Upper lobe of left lung (tissue), 4 donors: ENCODE measurements around the gene LRRC52.

Experiments
- CTCF ChIP-seq, 6 experiments: fragments of 450-650 bp in 4 of 6; fragments of 200-600 bp in 2 of 6; sonication (generic) in 2 of 6; IDR thresholded peaks; one replicate each; pipeline ENCODE4 v1.5.1; 2016 to 2019; ENCODE audit warnings: antibody characterized with exemption in 6 of 6
- POLR2A ChIP-seq, 4 donors: fragments of 450-650 bp; IDR thresholded peaks; one replicate each; pipeline ENCODE4 v1.5.1; 2016 to 2017; ENCODE audit warnings: antibody characterized with exemption in 4 of 4, mild to moderate bottlenecking in 2 of 4
- POLR2AphosphoS5 ChIP-seq, 2 donors: sonication (generic); formaldehyde crosslinking; IDR thresholded peaks; one replicate each; pipeline ENCODE4 v1.5.1; 2017; ENCODE audit warnings: antibody characterized with exemption in 2 of 2

- TF ChIP-seq POLR2AphosphoS5 (IDR thresholded peaks at IDR 0.05) (no peak), CTCF (IDR thresholded peaks at IDR 0.05) (no peak), POLR2A (IDR thresholded peaks at IDR 0.05) (no peak)
Observed at GRCh38 chr1:165562571-165562970, 18.8 kb downstream of the LRRC52 start.
